ENCODE data around the gene FAM3C.

Gene FAM3C

GRCh38 chr7:121376979-121377378 is 19.1 kb downstream of the FAM3C start:
- DNase-seq, result no peak

DNA sequence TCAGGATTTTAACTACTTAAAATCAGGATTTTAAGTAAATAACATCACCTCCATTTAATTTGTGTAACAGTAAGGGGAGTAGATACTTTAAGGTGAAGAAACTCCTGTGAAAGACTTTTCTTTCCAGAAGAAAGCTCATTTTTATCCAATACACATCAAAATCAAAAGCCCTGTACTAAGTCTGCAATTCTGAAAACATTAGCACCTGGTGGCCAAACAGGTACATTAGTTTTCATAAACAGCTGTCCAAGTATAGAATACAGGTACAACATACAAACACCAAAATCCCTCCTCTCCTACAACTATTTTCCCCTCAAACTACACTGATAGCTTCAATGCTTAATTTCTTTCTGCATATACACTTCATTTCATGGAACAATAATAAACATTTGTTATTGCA is 22.9 kb downstream of the FAM3C start:
- no peak for DNase-seq

DNA sequence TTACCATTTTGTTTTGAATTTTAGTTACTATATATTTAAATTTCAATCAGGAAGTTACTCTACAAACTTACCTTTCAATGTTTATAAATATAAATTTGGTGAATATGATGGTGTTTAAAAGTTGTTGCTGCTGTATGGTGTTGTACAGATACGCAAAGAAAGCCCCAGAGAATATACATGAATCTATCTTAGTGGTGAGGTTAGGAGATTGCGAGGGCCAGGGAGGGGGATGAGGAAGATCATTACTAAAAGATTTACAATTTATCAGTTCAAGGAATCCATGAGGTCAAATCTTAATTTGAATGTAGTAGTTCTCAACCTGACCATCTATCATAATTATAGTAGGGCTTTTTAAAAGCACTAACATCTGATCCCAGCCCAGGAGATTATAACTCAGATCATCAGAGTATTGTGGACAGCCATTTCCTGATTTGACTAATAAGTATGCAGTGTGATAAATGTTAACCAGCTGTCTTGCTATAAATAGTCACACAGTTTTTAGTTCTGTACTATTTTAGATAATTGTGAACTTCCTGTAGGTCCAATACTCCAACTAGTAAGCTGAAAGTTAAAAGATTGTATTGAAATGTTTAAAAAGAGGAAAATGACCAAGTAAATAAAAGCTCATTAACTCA is 23.6 kb downstream of the FAM3C start:
- no peak for DNase-seq

DNA sequence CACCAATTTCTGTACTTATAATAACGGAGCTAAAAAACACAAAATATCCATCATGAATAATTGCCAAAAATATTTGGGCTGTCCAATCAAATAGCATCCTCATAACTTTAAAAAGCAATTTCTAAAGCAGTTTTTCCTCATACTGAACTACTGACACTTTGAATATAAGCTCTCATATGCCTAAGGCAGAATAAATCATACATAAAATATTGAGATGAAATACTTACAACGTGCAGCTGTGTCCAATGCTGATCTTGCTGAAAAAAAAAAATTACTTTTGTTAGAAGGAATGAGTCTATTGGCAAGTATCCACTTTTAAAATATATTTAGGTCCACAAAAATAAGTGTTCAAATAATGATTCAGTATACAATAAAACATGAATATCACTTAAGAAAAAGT is 24.2 kb downstream of the FAM3C start:
- no peak for DNase-seq

GRCh38 chr7:121371367-121371766 is 24.7 kb downstream of the FAM3C start:
- DNase-seq, result no peak

DNA sequence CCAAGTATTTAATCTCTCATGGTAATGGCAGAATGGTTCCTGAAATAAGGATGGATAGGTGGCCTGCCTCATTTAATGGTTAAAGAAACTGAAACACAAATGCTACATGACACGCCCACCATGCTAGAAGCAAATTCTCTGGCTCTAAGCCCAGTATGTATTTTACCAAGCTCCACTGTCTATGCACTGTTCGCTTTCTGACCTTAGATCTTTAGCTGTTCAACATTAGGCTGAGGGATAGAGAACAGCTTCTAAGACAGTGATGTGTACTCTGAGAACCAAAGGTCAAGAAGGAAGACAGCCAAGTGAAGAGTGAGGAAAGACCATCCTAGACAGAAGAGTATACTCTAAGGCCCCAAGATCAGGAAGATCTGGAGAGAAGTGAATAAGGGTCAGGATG is 26.6 kb downstream of the FAM3C start:
- no peak for DNase-seq

DNA sequence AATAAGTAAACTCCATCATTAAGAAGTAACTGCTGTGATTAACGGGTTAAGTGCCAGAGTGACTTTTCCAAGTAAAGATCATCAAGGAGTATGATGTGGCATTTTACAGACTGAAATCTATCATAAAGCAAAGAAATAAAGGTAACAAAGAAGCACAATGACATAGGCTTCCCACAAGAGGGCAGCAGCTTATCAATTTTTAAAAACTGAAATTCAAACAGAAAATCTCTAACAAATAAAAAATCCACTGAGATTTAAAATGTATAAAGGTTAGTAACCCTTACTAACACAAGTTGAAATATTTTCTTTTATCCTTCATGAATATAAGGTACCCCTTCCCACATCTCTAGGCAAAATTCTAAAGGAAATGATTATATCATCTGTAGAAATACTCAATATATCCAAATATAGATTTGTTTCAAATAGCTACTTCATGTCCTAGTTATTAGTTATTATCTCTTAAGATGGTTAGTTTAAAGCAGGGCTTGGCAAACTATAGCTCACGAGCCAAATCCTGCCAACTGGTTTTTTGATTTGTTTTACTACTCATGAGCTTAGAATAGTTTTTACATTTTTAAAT is 29.2 kb downstream of the FAM3C start:
- no peak for DNase-seq

- DNase-seq, result no peak
These were observed 35.5 kb downstream of the FAM3C start for GRCh38 chr7:121360564-121360963.

- no peak for DNase-seq
These were observed 40.5 kb downstream of the FAM3C start for GRCh38 chr7:121355574-121355973.

DNA sequence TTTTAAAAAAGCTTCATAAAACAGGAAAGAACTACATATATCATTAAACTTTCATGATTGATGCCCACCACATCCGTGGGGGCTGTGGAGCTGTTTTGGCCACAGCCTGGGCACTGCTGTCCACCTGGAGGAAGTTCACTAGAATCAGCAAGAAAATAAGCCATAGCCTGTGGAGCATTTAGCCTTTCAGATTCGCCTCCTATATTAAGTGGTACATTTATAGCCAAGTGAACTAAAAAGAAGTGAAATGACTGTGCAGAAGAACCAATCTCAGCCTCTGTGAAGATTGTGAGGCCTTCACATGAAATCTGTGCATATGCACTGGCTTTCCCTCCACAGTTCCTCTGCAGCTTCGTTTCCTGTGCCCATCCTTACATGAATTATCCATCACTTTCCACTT is 43.8 kb downstream of the FAM3C start:
- DNase-seq, result no peak

DNA sequence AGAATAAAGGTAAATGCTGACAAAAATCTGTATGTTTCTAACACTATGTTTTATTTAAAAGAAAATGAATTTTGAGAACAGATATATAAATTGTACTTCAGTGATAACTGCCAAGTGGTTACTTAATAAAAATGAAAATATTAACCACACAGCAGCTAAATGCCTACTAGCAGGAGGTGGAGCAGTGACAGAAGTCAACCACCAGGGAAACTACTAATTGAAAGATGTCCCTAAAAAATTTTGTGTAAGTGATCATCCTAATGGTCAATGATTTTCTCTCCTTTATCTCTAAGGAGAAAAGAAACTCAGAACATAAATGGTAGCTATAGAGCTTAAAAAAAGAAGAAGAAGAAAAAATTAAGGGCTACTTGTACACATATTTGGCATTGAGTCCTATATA is 44.4 kb downstream of the FAM3C start:
- no peak for DNase-seq

DNA sequence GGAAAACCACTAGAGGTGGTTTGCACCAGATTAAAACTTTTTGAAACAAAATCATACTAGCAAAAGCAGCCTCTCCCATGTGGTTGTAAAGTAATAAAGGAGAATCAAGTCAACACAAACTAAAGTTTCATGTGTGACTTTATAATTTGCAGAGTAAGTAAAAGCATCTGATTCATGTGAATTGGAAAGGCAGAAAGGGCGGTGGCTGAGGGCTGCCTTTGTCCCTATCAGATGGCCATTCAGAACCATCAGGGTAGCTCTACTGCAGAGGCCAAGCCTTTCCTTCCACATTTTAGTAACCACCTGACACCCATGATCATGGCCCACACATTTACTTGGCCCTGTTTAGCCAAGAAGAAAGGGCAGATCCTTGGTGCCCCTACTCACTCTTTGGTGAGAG is 51.6 kb downstream of the FAM3C start:
- DNase-seq, result no peak

- DNase-seq, result no peak
These were observed 52.0 kb downstream of the FAM3C start for GRCh38 chr7:121344093-121344492.

DNA sequence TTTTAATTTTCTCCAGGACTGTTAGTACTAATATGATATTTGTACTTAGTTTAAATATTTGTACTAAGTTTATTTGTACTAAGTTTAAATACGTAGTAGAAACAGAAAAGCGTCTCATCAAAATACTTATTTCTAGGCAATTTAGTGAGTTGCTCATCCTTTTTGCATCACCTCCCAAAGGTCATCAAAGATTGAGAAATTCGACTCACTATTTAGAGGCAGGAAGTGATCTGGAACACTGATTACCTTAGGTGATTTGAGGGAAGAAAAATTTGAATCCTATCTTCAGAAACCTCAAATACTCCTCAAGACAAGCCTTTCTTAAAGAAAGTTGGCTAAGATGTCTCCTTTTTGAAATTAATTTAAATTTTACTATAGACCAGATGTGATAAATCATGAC is 52.8 kb downstream of the FAM3C start:
- DNase-seq, result no peak

- no peak for DNase-seq
These were observed 53.5 kb downstream of the FAM3C start for GRCh38 chr7:121342631-121343030.

DNA sequence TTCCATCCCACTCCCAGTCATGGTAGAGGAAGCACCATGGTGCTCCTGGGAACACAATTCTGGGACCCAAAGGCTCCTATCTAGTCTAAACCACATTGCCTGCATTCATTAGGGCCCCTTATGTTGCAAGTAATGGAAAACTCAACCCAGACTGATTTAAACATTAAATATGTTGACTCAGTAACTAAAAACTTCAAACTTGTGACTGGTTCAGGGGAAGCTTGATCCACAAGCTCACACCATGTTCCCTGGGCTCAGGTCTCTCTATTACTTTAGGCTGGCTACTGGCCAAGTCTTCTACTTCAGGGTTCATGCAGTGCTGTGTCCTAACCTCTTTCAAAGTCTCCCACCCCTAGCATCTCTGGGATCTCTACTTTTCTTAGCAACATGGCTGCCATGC is 54.2 kb downstream of the FAM3C start:
- no peak for DNase-seq

DNA sequence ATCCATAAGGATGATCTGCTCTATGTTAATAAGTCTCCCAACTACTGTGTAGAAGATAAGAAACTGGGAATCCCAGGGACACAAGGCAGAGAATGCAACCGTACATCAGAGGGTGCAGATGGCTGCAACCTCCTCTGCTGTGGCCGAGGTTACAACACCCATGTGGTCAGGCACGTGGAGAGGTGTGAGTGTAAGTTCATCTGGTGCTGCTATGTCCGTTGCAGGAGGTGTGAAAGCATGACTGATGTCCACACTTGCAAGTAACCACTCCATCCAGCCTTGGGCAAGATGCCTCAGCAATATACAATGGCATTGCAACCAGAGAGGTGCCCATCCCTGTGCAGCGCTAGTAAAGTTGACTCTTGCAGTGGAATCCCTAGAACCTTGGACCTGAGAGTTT is 57.0 kb downstream of the FAM3C start:
- no peak for DNase-seq

GRCh38 chr7:121337398-121337797 is 58.7 kb downstream of the FAM3C start:
- DNase-seq, result no peak

DNA sequence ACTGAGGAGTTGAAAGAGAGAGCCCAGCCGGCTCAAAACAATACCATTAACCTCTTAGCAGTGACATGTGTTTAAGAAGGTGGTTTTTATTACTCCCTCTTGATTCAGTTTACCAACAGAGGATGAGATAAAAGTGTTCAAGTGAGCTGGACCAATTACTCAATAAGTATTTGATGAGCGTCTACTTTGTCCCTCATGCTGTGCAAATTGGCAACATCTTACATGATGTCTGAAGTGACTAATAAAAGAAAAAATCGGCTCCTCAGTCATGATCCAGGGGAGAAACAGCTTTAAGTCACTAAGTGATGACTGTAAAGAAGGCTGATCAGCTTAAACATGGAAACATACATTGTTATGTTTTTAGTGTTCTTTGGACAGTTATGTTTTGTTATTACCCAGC is 59.5 kb downstream of the FAM3C start:
- DNase-seq, result no peak

GRCh38 chr7:121334875-121335648 is 61.0 kb downstream of the FAM3C start:
- no peak for DNase-seq

DNA sequence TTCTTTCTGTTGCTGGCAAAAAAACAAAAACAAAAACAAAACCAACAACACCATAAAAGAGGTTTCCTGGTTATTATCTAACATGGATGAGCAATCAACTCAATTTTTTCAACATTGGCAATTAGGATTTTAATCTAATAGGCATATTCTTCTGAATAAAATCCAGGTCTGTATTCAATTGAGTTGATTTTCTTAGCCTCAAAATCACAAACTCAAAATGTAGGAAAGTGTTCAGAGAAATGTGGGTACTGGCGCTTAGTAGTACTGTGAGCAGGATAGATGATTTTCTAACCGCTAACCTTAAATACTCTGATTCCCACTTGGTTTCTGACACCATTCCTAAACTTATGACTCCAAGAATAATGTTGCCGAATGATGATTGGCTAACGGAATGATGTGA is 61.7 kb downstream of the FAM3C start:
- DNase-seq, result no peak

DNA sequence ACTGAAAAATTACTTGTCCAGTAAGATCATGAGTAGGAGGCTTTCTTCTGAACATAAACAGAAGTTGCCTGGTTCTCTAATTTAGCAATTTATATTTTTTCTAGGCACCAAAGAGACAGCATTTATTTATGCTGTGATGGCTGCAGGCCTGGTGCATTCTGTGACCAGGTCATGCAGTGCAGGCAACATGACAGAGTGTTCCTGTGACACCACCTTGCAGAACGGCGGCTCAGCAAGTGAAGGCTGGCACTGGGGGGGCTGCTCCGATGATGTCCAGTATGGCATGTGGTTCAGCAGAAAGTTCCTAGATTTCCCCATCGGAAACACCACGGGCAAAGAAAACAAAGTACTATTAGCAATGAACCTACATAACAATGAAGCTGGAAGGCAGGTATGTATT is 64.5 kb downstream of the FAM3C start:
- DNase-seq, result no peak

GRCh38 chr7:121331048-121331447 is 65.1 kb downstream of the FAM3C start:
- no peak for DNase-seq

- DNase-seq, result no peak
These were observed 65.9 kb downstream of the FAM3C start for GRCh38 chr7:121330053-121330833.

Data from 8988T (cell line).